Fibroblast of skin of right biceps (primary cell): ENCODE results near the gene LRP1B.
"Not testable (repeated sequence)": the region's sequence is repeated elsewhere in the genome, so short reads cannot be mapped to it uniquely, and the experiment has no call there.

Experiments
- DNase-seq: peaks from one replicate; pipeline ENCODE4 v3.0.0-alpha.2; 2013

LRP1B gene

GRCh38 chr2:141871913-141872634 lies 258.7 kb downstream of the LRP1B start:
- no peak for DNase-seq

- no peak for DNase-seq
Measured at GRCh38 chr2:141869572-141869971, 261.2 kb downstream of the LRP1B start.

GRCh38 chr2:141863964-141864363 lies 266.9 kb downstream of the LRP1B start:
- no peak for DNase-seq

GRCh38 chr2:141856215-141856919 lies 274.4 kb downstream of the LRP1B start:
- DNase-seq = no peak

- no peak for DNase-seq
Measured at GRCh38 chr2:141848191-141848590, 282.6 kb downstream of the LRP1B start.

GRCh38 chr2:141844231-141844630 lies 286.6 kb downstream of the LRP1B start:
- no peak for DNase-seq

GRCh38 chr2:141835103-141835502 lies 295.7 kb downstream of the LRP1B start:
- no peak for DNase-seq

GRCh38 chr2:141828761-141829160 lies 302.1 kb downstream of the LRP1B start:
- no peak for DNase-seq

- no peak for DNase-seq
Measured at GRCh38 chr2:141824790-141825189, 306.0 kb downstream of the LRP1B start.

- DNase-seq = no peak
Measured at GRCh38 chr2:141820893-141821292, 309.9 kb downstream of the LRP1B start.

GRCh38 chr2:141815320-141815719 lies 315.5 kb downstream of the LRP1B start:
- not testable (repeated sequence) for DNase-seq

- DNase-seq = no peak
Measured at GRCh38 chr2:141814150-141814549, 316.7 kb downstream of the LRP1B start.

GRCh38 chr2:141810148-141810547 lies 320.7 kb downstream of the LRP1B start:
- no peak for DNase-seq

GRCh38 chr2:141806090-141806489 lies 324.7 kb downstream of the LRP1B start:
- no peak for DNase-seq

GRCh38 chr2:141805302-141805701 lies 325.5 kb downstream of the LRP1B start:
- DNase-seq = no peak

- no peak for DNase-seq
Measured at GRCh38 chr2:141796449-141796848, 334.4 kb downstream of the LRP1B start.

- DNase-seq = no peak
Measured at GRCh38 chr2:141791521-141791920, 339.3 kb downstream of the LRP1B start.

GRCh38 chr2:141782574-141782973 lies 348.2 kb downstream of the LRP1B start:
- no peak for DNase-seq

- DNase-seq = no peak
Measured at GRCh38 chr2:141778315-141778835, 352.4 kb downstream of the LRP1B start.

GRCh38 chr2:141770530-141770929 lies 360.3 kb downstream of the LRP1B start:
- no peak for DNase-seq

- no peak for DNase-seq
Measured at GRCh38 chr2:141767691-141768090, 363.1 kb downstream of the LRP1B start.

- DNase-seq = peak; percentile 75
Measured at GRCh38 chr2:141767051-141767450, 363.8 kb downstream of the LRP1B start.

- no peak for DNase-seq
Measured at GRCh38 chr2:141766225-141766624, 364.6 kb downstream of the LRP1B start.

GRCh38 chr2:141748616-141749015 lies 382.2 kb downstream of the LRP1B start:
- DNase-seq = no peak
